CD14-positive monocyte (primary cell): ENCODE data around the gene PAMR1. TPM values are rescaled to one million over a fixed set of nuclear protein-coding genes. Genes with fewer than 3 reads are reported as not detected.

Source experiments
- DNase-seq, 3 donors: peaks; one replicate each; pipeline ENCODE4 v3.0.0-alpha.2; 2011 to 2022
- H2AFZ ChIP-seq: 2 replicates; pipeline ENCODE4 v1.6.0; 2012; ENCODE audit warnings: mild to moderate bottlenecking, low read depth, low read length, inconsistent platforms; ENCODE audit not compliant: insufficient read depth, poor library complexity, severe bottlenecking
- H3K27ac ChIP-seq, 2 donors: 1 replicate in 1 of 2; 2 replicates in 1 of 2; pipeline ENCODE4 v1.5.1; 2012 to 2013; ENCODE audit warnings: low read length in 2 of 2, control low read depth in 1 of 2, inconsistent platforms in 1 of 2, low read depth in 1 of 2, mild to moderate bottlenecking in 1 of 2
- H3K27me3 ChIP-seq, 2 donors: one replicate each; pipeline versions ENCODE4 v1.6.0 to v1.6.1; 2011 to 2013; ENCODE audit warnings: low read length in 2 of 2; ENCODE audit not compliant: control insufficient read depth in 2 of 2, insufficient read depth in 2 of 2
- H3K36me3 ChIP-seq, 2 donors: replicated peaks in 1 of 2; 1 replicate in 1 of 2; 2 replicates in 1 of 2; pipeline versions ENCODE4 v1.5.1 to v1.6.1; 2012 to 2013; ENCODE audit warnings: low read length in 2 of 2, control low read depth in 1 of 2, inconsistent platforms in 1 of 2, mild to moderate bottlenecking in 1 of 2; ENCODE audit not compliant: insufficient read depth in 2 of 2, control insufficient read depth in 1 of 2
- H3K4me1 ChIP-seq, 2 donors: 1 replicate in 1 of 2; 2 replicates in 1 of 2; pipeline versions ENCODE4 v1.5.1 to v1.6.1; 2012 to 2013; ENCODE audit warnings: low read length in 2 of 2, control low read depth in 1 of 2, inconsistent platforms in 1 of 2, mild to moderate bottlenecking in 1 of 2, moderate library complexity in 1 of 2; ENCODE audit not compliant: insufficient read depth in 2 of 2, control insufficient read depth in 1 of 2
- H3K4me2 ChIP-seq: replicated peaks from 2 replicates; pipeline ENCODE3; 2012; ENCODE audit warnings: low read length, moderate library complexity, mild to moderate bottlenecking; ENCODE audit not compliant: poor library complexity, severe bottlenecking; ENCODE audit errors: extremely low read depth
- H3K4me3 ChIP-seq, 3 experiments: fragments of 200-600 bp in 1 of 3; sonication (generic) in 1 of 3; replicated peaks in 1 of 3; 1 replicate in 2 of 3; 2 replicates in 1 of 3; pipeline ENCODE4 v1.5.1; 2011 to 2013; ENCODE audit warnings: low read length in 3 of 3, mild to moderate bottlenecking in 3 of 3, control low read depth in 2 of 3, low read depth in 2 of 3, inconsistent platforms in 1 of 3, moderate library complexity in 1 of 3
- H3K79me2 ChIP-seq: 2 replicates; pipeline ENCODE4 v1.6.0; 2012; ENCODE audit warnings: mild to moderate bottlenecking, control low read depth, inconsistent platforms, low read length, moderate library complexity; ENCODE audit not compliant: insufficient read depth
- H3K9ac ChIP-seq: 2 replicates; pipeline ENCODE4 v1.6.0; 2017; ENCODE audit warnings: low read length, mild to moderate bottlenecking; ENCODE audit not compliant: insufficient read depth, poor library complexity, severe bottlenecking
- H3K9me3 ChIP-seq, 2 donors: replicated peaks in 1 of 2; 1 replicate in 1 of 2; 2 replicates in 1 of 2; pipeline versions ENCODE4 v1.5.1 to v1.6.1; 2012 to 2013; ENCODE audit warnings: low read length in 2 of 2, control low read depth in 1 of 2; ENCODE audit not compliant: control insufficient read depth in 1 of 2, insufficient read depth in 1 of 2
- H4K20me1 ChIP-seq: 2 replicates; pipeline ENCODE4 v1.6.0; 2012; ENCODE audit warnings: mild to moderate bottlenecking, low read length, control low read depth, moderate library complexity; ENCODE audit not compliant: insufficient read depth
- H3K27ac Mint-ChIP-seq, 7 donors: one replicate each; pipeline ENCODE4 v1.8.0; 2020; ENCODE audit warnings: mild to moderate bottlenecking in 7 of 7, mixed read lengths in 7 of 7, moderate library complexity in 6 of 7, inconsistent platforms in 2 of 7
- H3K27me3 Mint-ChIP-seq, 3 donors: one replicate each; pipeline ENCODE4 v1.8.0; 2021 to 2022; ENCODE audit warnings: low read depth in 3 of 3, mild to moderate bottlenecking in 3 of 3, mixed read lengths in 3 of 3, moderate library complexity in 3 of 3, inconsistent platforms in 1 of 3
- H3K36me3 Mint-ChIP-seq, 2 donors: one replicate each; pipeline ENCODE4 v1.8.0; 2020; ENCODE audit warnings: mixed read lengths in 2 of 2, inconsistent platforms in 1 of 2, mild to moderate bottlenecking in 1 of 2
- H3K4me1 Mint-ChIP-seq: one replicate; pipeline ENCODE4 v1.8.0; 2020; ENCODE audit warnings: mild to moderate bottlenecking, mixed read lengths
- H3K4me3 Mint-ChIP-seq, 2 donors: one replicate each; pipeline ENCODE4 v1.8.0; 2020; ENCODE audit warnings: mild to moderate bottlenecking in 2 of 2, mixed read lengths in 2 of 2, moderate library complexity in 1 of 2
- H3K9me3 Mint-ChIP-seq, 7 donors: one replicate each; pipeline ENCODE4 v1.8.0; 2020 to 2022; ENCODE audit warnings: mixed read lengths in 7 of 7, mild to moderate bottlenecking in 6 of 7, moderate library complexity in 6 of 7, inconsistent platforms in 2 of 7
- CTCF ChIP-seq: fragments of 200-600 bp; IDR thresholded peaks from one replicate; pipeline ENCODE4 v1.8.0; 2022; ENCODE audit warnings: antibody characterized with exemption, mild to moderate bottlenecking
- WGBS: methylation state at CpG from one replicate; pipeline ENCODE4 v1.1.5; 2013; ENCODE audit warnings: missing lambda C conversion rate; ENCODE audit not compliant: insufficient coverage; 5-methylcytosine and 5-hydroxymethylcytosine counted together
- intact Hi-C, 2 donors: fragments of 100-400 bp; cut with micrococcal nuclease; formaldehyde crosslinking; loops; one replicate each; pipeline versions ENCODE4 v1.15.0 to v1.15.1; 2023
- polyA plus RNA-seq, 3 donors: library from polyadenylated mRNA; depleted of rRNA in 1 of 3; unstranded in 2 of 3; stranded (reverse) in 1 of 3; fragments of 300-500 nt in 2 of 3; fragments of >200 nt in 1 of 3; fragmentation: Illumina TruSeq in 2 of 3; gene quantifications; 1 replicate in 2 of 3; 2 replicates in 1 of 3; pipeline ENCODE4 v1.2.3, GENCODE V29; 2012 to 2021

The PAMR1 gene
- polyA plus RNA-seq, 3 donors, result not detected

GRCh38 chr11:35554491-35555437 is 29.3 kb upstream of the PAMR1 start:
- Histone ChIP-seq H4K20me1 (no peaks in the 10 kb centered on the region), H3K9me3 (no peaks in the 10 kb centered on the region), H2AFZ (no peak overlapping the region), H3K79me2 (no peaks in the 10 kb centered on the region), H3K4me3 (no peak overlapping the region), H3K36me3 (no peaks in the 10 kb centered on the region), H3K27ac (no peak overlapping the region), H3K9ac (no peak overlapping the region), H3K4me1 (no peaks in the 10 kb centered on the region), H3K27me3 (no peaks in the 10 kb centered on the region), H3K4me2 (no peak overlapping the region)
- no peak for TF ChIP-seq CTCF
- WGBS, result 71% methylated on average over 1 of the region's 5 CpGs
- Mint-ChIP-seq H3K4me3 (no peak overlapping the region), H3K36me3 (no peaks in the 10 kb centered on the region), H3K27ac (no peak overlapping the region), H3K9me3 (peaks cover 0 to 7% (median 0%) of the 10 kb centered on the region in 7 donors), H3K4me1 (no peaks in the 10 kb centered on the region), H3K27me3 (peaks cover under 1 to 9% (median 5%) of the 10 kb centered on the region in 3 donors)
- DNase-seq, result no peak
- intact Hi-C loops, result no loop called here

- Histone ChIP-seq H3K27me3 (no peaks in the 10 kb centered on the region), H3K9ac (no peak overlapping the region), H3K4me1 (no peaks in the 10 kb centered on the region), H3K36me3 (no peaks in the 10 kb centered on the region), H3K4me3 (no peak overlapping the region), H3K79me2 (no peaks in the 10 kb centered on the region), H4K20me1 (no peaks in the 10 kb centered on the region), H3K4me2 (no peak overlapping the region), H3K27ac (no peak overlapping the region), H3K9me3 (no peaks in the 10 kb centered on the region), H2AFZ (no peak overlapping the region)
- no peaks in the 10 kb centered on the region for H3K4me1 Mint-ChIP-seq
- peaks cover 1 to 12% (median 7%) of the 10 kb centered on the region in 3 donors for H3K27me3 Mint-ChIP-seq
- no peaks in the 10 kb centered on the region for H3K36me3 Mint-ChIP-seq
- TF ChIP-seq CTCF, result no peak
- no peak for DNase-seq
- no peak overlapping the region for H3K4me3 Mint-ChIP-seq
- 78% methylated on average over 1 of the region's 1 CpG for WGBS
- intact Hi-C loops, result no loop called here
- H3K27ac Mint-ChIP-seq, result no peak overlapping the region
- peaks cover 0 to 7% (median 0%) of the 10 kb centered on the region in 7 donors for H3K9me3 Mint-ChIP-seq
Observed at GRCh38 chr11:35553831-35554230, 28.4 kb upstream of the PAMR1 start.
